IMR-90 (cell line): Measurements from ENCODE around the gene CAST. TPM values are rescaled to one million over a fixed set of nuclear protein-coding genes. Genes with fewer than 3 reads are reported as not detected.

Experiments used
- ATAC-seq: fragments of 200-7000 bp; cut with Tn5 transposase; 2 replicates; pipeline ENCODE4 v1.9.1; 2020; ENCODE audit warnings: low read depth, mild to moderate bottlenecking, moderate library complexity
- BruUV-seq: library from RNA; stranded (reverse); fragments of 400-500 nt; replicated peaks from 2 replicates; lab custom pipeline; 2021; lab: Mats Ljungman, UMichigan
- CTCF ChIA-PET: fragments of 300-600 bp; formaldehyde crosslinking; extraction: SDS; loops from one replicate; lab custom pipeline; 2021; ENCODE audit warnings: antibody characterized with exemption; lab: Yijun Ruan, JAX
- POLR2A ChIA-PET: fragments of 300-600 bp; sonication (Branson Sonifier 250); formaldehyde crosslinking; loops from one replicate; lab custom pipeline; 2022; ENCODE audit warnings: antibody characterized with exemption; ENCODE audit not compliant: unreplicated experiment; lab: Charles Lee
- DNase-seq: peaks from one replicate; pipeline ENCODE4 v3.0.0; 2013
- H2AFZ ChIP-seq: replicated peaks from 2 replicates; pipeline ENCODE3; 2013; ENCODE audit warnings: low read length, mild to moderate bottlenecking; ENCODE audit not compliant: poor library complexity
- H2AK5ac ChIP-seq: 2 replicates; pipeline ENCODE4 v1.6.1; 2013; ENCODE audit warnings: low read depth, low read length, inconsistent platforms
- H2AK9ac ChIP-seq: replicated peaks from 2 replicates; pipeline ENCODE3; 2013; ENCODE audit warnings: mild to moderate bottlenecking, low read depth, low read length, moderate library complexity; ENCODE audit not compliant: poor library complexity
- H2BK120ac ChIP-seq: 2 replicates; pipeline ENCODE4 v1.6.1; 2013; ENCODE audit warnings: low read depth, low read length, inconsistent platforms
- H2BK15ac ChIP-seq: 3 replicates; pipeline ENCODE4 v1.6.1; 2013; ENCODE audit warnings: low read depth, low read length, inconsistent platforms
- H2BK20ac ChIP-seq: 2 replicates; pipeline ENCODE4 v1.6.1; 2013; ENCODE audit warnings: low read depth, mild to moderate bottlenecking, inconsistent platforms, low read length, moderate library complexity
- H2BK5ac ChIP-seq: 2 replicates; pipeline ENCODE4 v1.6.1; 2013; ENCODE audit warnings: mild to moderate bottlenecking, low read depth, low read length, inconsistent platforms; ENCODE audit not compliant: poor library complexity, severe bottlenecking
- H3K14ac ChIP-seq: replicated peaks from 2 replicates; pipeline ENCODE4 v1.6.1; 2013; ENCODE audit warnings: low read depth, low read length, inconsistent platforms
- H3K18ac ChIP-seq: 2 replicates; pipeline ENCODE4 v1.6.1; 2013; ENCODE audit warnings: low read depth, low read length, control low read depth
- H3K23ac ChIP-seq: 2 replicates; pipeline ENCODE4 v1.6.1; 2013; ENCODE audit warnings: low read depth, low read length, inconsistent platforms
- H3K27ac ChIP-seq: 2 replicates; pipeline ENCODE4 v1.5.1; 2013; ENCODE audit warnings: mild to moderate bottlenecking, control low read depth, low read length; ENCODE audit not compliant: insufficient read depth
- H3K27me3 ChIP-seq: 2 replicates; pipeline ENCODE4 v1.6.1; 2013; ENCODE audit warnings: low read length; ENCODE audit not compliant: control insufficient read depth, insufficient read depth
- H3K36me3 ChIP-seq: 2 replicates; pipeline ENCODE4 v1.6.1; 2013; ENCODE audit warnings: low read length, mixed read lengths; ENCODE audit not compliant: control insufficient read depth, insufficient read depth
- H3K4ac ChIP-seq: 2 replicates; pipeline ENCODE4 v1.6.1; 2013; ENCODE audit warnings: low read depth, low read length, inconsistent platforms
- H3K4me1 ChIP-seq: 2 replicates; pipeline ENCODE4 v1.6.1; 2013; ENCODE audit warnings: low read length, mixed read lengths; ENCODE audit not compliant: control insufficient read depth, insufficient read depth
- H3K4me2 ChIP-seq: 2 replicates; pipeline ENCODE4 v1.6.1; 2013; ENCODE audit warnings: low read depth, mild to moderate bottlenecking, control low read depth, low read length, moderate library complexity
- H3K4me3 ChIP-seq: 2 replicates; pipeline ENCODE4 v1.5.1; 2013; ENCODE audit warnings: low read depth, mild to moderate bottlenecking, control low read depth, low read length, moderate library complexity; ENCODE audit not compliant: insufficient read depth
- H3K56ac ChIP-seq: 2 replicates; pipeline ENCODE4 v1.6.1; 2013; ENCODE audit warnings: low read length, inconsistent platforms; ENCODE audit not compliant: insufficient read depth; ENCODE audit errors: extremely low read depth
- H3K79me1 ChIP-seq, 2 experiments: 2 replicates each; pipeline ENCODE4 v1.6.1; 2013; ENCODE audit warnings: low read length in 2 of 2, inconsistent platforms in 1 of 2, low read depth in 1 of 2
- H3K9ac ChIP-seq: 2 replicates; pipeline ENCODE4 v1.6.1; 2013; ENCODE audit warnings: low read depth, low read length, control low read depth
- H3K9me1 ChIP-seq: 2 replicates; pipeline ENCODE4 v1.6.1; 2013; ENCODE audit warnings: low read length, inconsistent platforms; ENCODE audit not compliant: insufficient read depth
- H3K9me3 ChIP-seq: 2 replicates; pipeline ENCODE4 v1.6.1; 2013; ENCODE audit warnings: low read length; ENCODE audit not compliant: control insufficient read depth, insufficient read depth
- H4K20me1 ChIP-seq: 2 replicates; pipeline ENCODE4 v1.6.1; 2013; ENCODE audit warnings: low read length, inconsistent platforms; ENCODE audit not compliant: insufficient read depth
- H4K5ac ChIP-seq: 2 replicates; pipeline ENCODE4 v1.6.1; 2013; ENCODE audit warnings: mild to moderate bottlenecking, low read depth, low read length, control low read depth
- H4K8ac ChIP-seq, 2 experiments: 2 replicates each; pipeline ENCODE4 v1.6.1; 2013; ENCODE audit warnings: low read depth in 2 of 2, low read length in 2 of 2, control low read depth in 1 of 2, inconsistent platforms in 1 of 2
- H4K91ac ChIP-seq: 2 replicates; pipeline ENCODE4 v1.6.1; 2013; ENCODE audit warnings: low read depth, low read length, inconsistent platforms; ENCODE audit not compliant: insufficient read depth
- RAD21 ChIP-seq: IDR thresholded peaks from 2 replicates; pipeline ENCODE4 v1.6.1; 2012; ENCODE audit warnings: low read length, improper control_type of control experiment
- SMC3 ChIP-seq: fragments of 150-350 bp; IDR thresholded peaks from 2 replicates; pipeline ENCODE4 v1.6.1; 2016; ENCODE audit warnings: low read depth, mild to moderate bottlenecking, antibody characterized with exemption, low read length, moderate library complexity
- WGBS, 2 experiments: methylation state at CpG; one replicate each; pipeline versions ENCODE4 v1.1.5 to v1.1.7; 2013; ENCODE audit warnings: missing lambda C conversion rate in 2 of 2; ENCODE audit not compliant: insufficient read length in 1 of 2; ENCODE audit errors: extremely low coverage in 2 of 2; 5-methylcytosine and 5-hydroxymethylcytosine counted together
- dilution Hi-C: fragments of 300-500 bp; cut with HindIII; formaldehyde crosslinking; loops from one replicate; pipeline ENCODE4 v1.14.3; 2018; ENCODE audit warnings: low sequenced_read_pairs; ENCODE audit not compliant: unreplicated experiment
- in situ Hi-C: fragments of 300-500 bp; cut with MboI; formaldehyde crosslinking; loops from 3 replicates; pipeline ENCODE4 v1.14.3; 2019; ENCODE audit warnings: low sequenced_read_pairs, inconsistent platforms, mixed read lengths
- intact Hi-C: fragments of 100-400 bp; cut with micrococcal nuclease; formaldehyde crosslinking; loops from 2 replicates; pipeline ENCODE4 v1.10.0; 2022
- polyA plus RNA-seq, 3 experiments: library from polyadenylated mRNA; depleted of rRNA; stranded (reverse); fragments of >200 nt; gene quantifications; 2 replicates each; pipeline ENCODE4 v1.2.3, GENCODE V29; 2012; ENCODE audit warnings: low replicate concordance in 1 of 3
- total RNA-seq: library from RNA; depleted of rRNA; stranded (reverse); fragments of >200 nt; gene quantifications from 2 replicates; pipeline ENCODE4 v1.2.3, GENCODE V29; 2012
- TF ChIP-seq, protein P1 (sequence below): fragments of 150-350 bp; IDR thresholded peaks from 2 replicates; pipeline ENCODE4 v1.6.1; 2017; ENCODE audit warnings: mild to moderate bottlenecking, antibody characterized with exemption, low read length, low read depth

Gene CAST
- total and polyA plus RNA-seq, 2 of the 4 experiments (the other 2 are of a cell fraction): 91.3 to 128 TPM

DNA sequence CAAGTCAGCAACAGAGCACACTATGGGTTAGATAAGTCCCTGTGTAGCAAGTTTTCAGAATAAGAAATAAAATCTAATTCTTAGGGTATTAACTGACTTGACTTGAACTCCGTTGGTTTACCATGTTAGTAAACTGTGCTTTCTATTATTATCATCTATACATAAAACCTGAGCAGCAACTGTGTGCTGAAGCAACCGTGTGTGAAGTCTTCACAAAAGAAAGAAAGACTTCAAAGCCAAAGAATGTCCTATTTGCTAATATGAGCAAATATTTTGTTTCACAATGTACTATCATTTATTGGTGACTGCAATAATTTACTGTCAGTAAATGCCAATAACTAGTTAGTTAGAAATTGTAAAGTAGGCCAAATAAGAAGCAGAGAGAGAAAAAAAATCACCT lies 112.9 kb downstream of the CAST start:
- no TSS peak for BruUV-seq
- Histone ChIP-seq H4K8ac (no peak overlapping the region), H2BK5ac (no peak overlapping the region), H3K36me3 (peaks cover 22% of the 10 kb centered on the region), H3K9me1 (no peaks in the 10 kb centered on the region), H3K27ac (no peak overlapping the region), H3K23ac (no peak overlapping the region), H3K4ac (no peak overlapping the region), H2BK15ac (no peak overlapping the region), H2AFZ (no peak overlapping the region), H3K18ac (no peak overlapping the region), H2AK9ac (no peak overlapping the region), H3K9me3 (no peaks in the 10 kb centered on the region), H4K91ac (no peak overlapping the region), H3K56ac (no peak overlapping the region), H3K4me1 (no peaks in the 10 kb centered on the region), H4K20me1 (no peaks in the 10 kb centered on the region), H3K27me3 (no peaks in the 10 kb centered on the region), H2BK20ac (no peak overlapping the region), H2BK120ac (no peak overlapping the region), H3K79me1 (no peaks in the 10 kb centered on the region), H3K14ac (no peak overlapping the region), H3K4me3 (no peak overlapping the region), H4K5ac (no peak overlapping the region), H3K4me2 (no peak overlapping the region), H2AK5ac (no peak overlapping the region), H3K9ac (no peak overlapping the region)
- in situ Hi-C loops: no loop called here
- ChIA-PET POLR2A (no interaction called here), CTCF (no interaction called here)
- intact Hi-C loops: no loop called here
- TF ChIP-seq SMC3 (no peak), RAD21 (no peak)
- TF ChIP-seq, protein P1, sequence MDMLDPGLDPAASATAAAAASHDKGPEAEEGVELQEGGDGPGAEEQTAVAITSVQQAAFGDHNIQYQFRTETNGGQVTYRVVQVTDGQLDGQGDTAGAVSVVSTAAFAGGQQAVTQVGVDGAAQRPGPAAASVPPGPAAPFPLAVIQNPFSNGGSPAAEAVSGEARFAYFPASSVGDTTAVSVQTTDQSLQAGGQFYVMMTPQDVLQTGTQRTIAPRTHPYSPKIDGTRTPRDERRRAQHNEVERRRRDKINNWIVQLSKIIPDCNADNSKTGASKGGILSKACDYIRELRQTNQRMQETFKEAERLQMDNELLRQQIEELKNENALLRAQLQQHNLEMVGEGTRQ: no peak
- dilution Hi-C loops: loop anchor here (25.0 kb wide), 1 partner anchor 387 kb away; no protein-coding TSS in a partner anchor
- no peak for ATAC-seq
- no peak for DNase-seq
- WGBS, 2 experiments: no CpG with 5 or more reads among the region's 2 CpGs
